Measurements from ENCODE around the gene CXCL16. TPM values are rescaled to one million over a fixed set of nuclear protein-coding genes. Genes with fewer than 3 reads are reported as not detected.
"Not testable (repeated sequence)": the region's sequence is repeated elsewhere in the genome, so short reads cannot be mapped to it uniquely, and the experiment has no call there.

The CXCL16 gene
- polyA plus RNA-seq, 4 donors, result 7.6 to 14.1 (median 11.9) TPM

GRCh38 chr17:4703330-4703691, 36.4 kb downstream of the CXCL16 start:
- no peak for DNase-seq (ENCODE audit: low read depth in 4 of 4, low spot score in 3 of 4)

GRCh38 chr17:4701116-4701515, 38.6 kb downstream of the CXCL16 start:
- no peak for DNase-seq (ENCODE audit: low read depth in 4 of 4, low spot score in 3 of 4)

GRCh38 chr17:4699401-4700056, 40.2 kb downstream of the CXCL16 start:
- not testable (repeated sequence) for DNase-seq (ENCODE audit: low read depth in 4 of 4, low spot score in 3 of 4)

- DNase-seq (ENCODE audit: low read depth in 4 of 4, low spot score in 3 of 4), result no peak
Measured at GRCh38 chr17:4696437-4696805, 43.3 kb downstream of the CXCL16 start.

- no peak for DNase-seq (ENCODE audit: low read depth in 4 of 4, low spot score in 3 of 4)
Measured at GRCh38 chr17:4693416-4693815, 46.3 kb downstream of the CXCL16 start.

GRCh38 chr17:4691686-4692085, 48.0 kb downstream of the CXCL16 start:
- no peak for DNase-seq (ENCODE audit: low read depth in 4 of 4, low spot score in 3 of 4)

- no peak for DNase-seq (ENCODE audit: low read depth in 4 of 4, low spot score in 3 of 4)
Measured at GRCh38 chr17:4690745-4691144, 49.0 kb downstream of the CXCL16 start.

- DNase-seq (ENCODE audit: low read depth in 4 of 4, low spot score in 3 of 4), result not testable (repeated sequence)
Measured at GRCh38 chr17:4689872-4690271, 49.9 kb downstream of the CXCL16 start.

- not testable (repeated sequence) for DNase-seq (ENCODE audit: low read depth in 4 of 4, low spot score in 3 of 4)
Measured at GRCh38 chr17:4683739-4684138, 56.0 kb downstream of the CXCL16 start.

Other genes starting within 250 kb of the CXCL16 start
- gene SPNS2, start 241.0 kb downstream of the CXCL16 start, polyA plus RNA-seq (ENCODE audit: insufficient read length in 4 of 4), result 10 to 100 TPM in 3 of 4 donors, 1 to 10 TPM in 1; 3.1 to 57.6 (median 30.3) TPM
- 10 to 100 TPM; 32.5 to 50.1 (median 36.3) TPM for gene MYBBP1A, start 184.5 kb downstream of the CXCL16 start, polyA plus RNA-seq (ENCODE audit: insufficient read length in 4 of 4)
- gene GGT6, start 179.4 kb downstream of the CXCL16 start, polyA plus RNA-seq (ENCODE audit: insufficient read length in 4 of 4), result 10 to 100 TPM in 1 of 4 donors, 1 to 10 TPM in 2, under 1 TPM in 1; 0.19 to 11.3 (median 7.6) TPM
- gene SMTNL2, start 155.4 kb downstream of the CXCL16 start, polyA plus RNA-seq (ENCODE audit: insufficient read length in 4 of 4), result 10 to 100 TPM in 3 of 4 donors, 1 to 10 TPM in 1; 1.7 to 67.3 (median 52.0) TPM
- gene ALOX15, start 98.2 kb downstream of the CXCL16 start, polyA plus RNA-seq (ENCODE audit: insufficient read length in 4 of 4), result under 1 TPM; 0.50 to 0.75 (median 0.63) TPM
- gene PELP1, start 35.8 kb downstream of the CXCL16 start, polyA plus RNA-seq (ENCODE audit: insufficient read length in 4 of 4), result 10 to 100 TPM; 36.2 to 56.5 (median 45.0) TPM
- gene ARRB2, start 29.3 kb downstream of the CXCL16 start, polyA plus RNA-seq (ENCODE audit: insufficient read length in 4 of 4), result 10 to 100 TPM; 27.9 to 42.1 (median 33.2) TPM
- gene MED11, start 8.5 kb downstream of the CXCL16 start, polyA plus RNA-seq (ENCODE audit: insufficient read length in 4 of 4), result 10 to 100 TPM; 14.6 to 26.5 (median 22.5) TPM
- gene ZMYND15, start 95 bp downstream of the CXCL16 start, polyA plus RNA-seq (ENCODE audit: insufficient read length in 4 of 4), result under 1 TPM; 0.37 to 0.85 (median 0.58) TPM
- gene TM4SF5, start 32.0 kb upstream of the CXCL16 start, polyA plus RNA-seq (ENCODE audit: insufficient read length in 4 of 4), result 1 to 10 TPM in 2 of 4 donors, under 1 TPM in 2; 0.31 to 2.9 (median 1.5) TPM
- gene VMO1, start 46.4 kb upstream of the CXCL16 start, polyA plus RNA-seq (ENCODE audit: insufficient read length in 4 of 4), result 1 to 10 TPM in 1 of 4 donors, under 1 TPM in 3; 0.41 to 1.2 (median 0.59) TPM
- 1 to 10 TPM in 3 of 4 donors, under 1 TPM in 1; 0.90 to 9.4 (median 3.5) TPM for gene GLTPD2, start 49.0 kb upstream of the CXCL16 start, polyA plus RNA-seq (ENCODE audit: insufficient read length in 4 of 4)
- gene PSMB6, start 56.2 kb upstream of the CXCL16 start, polyA plus RNA-seq (ENCODE audit: insufficient read length in 4 of 4), result 100 to 1,000 TPM in 3 of 4 donors, 10 to 100 TPM in 1; 82.5 to 125 (median 120) TPM
- 10 to 100 TPM; 31.9 to 48.7 (median 41.6) TPM for gene PLD2, start 67.2 kb upstream of the CXCL16 start, polyA plus RNA-seq (ENCODE audit: insufficient read length in 4 of 4)
- gene MINK1, start 93.4 kb upstream of the CXCL16 start, polyA plus RNA-seq (ENCODE audit: insufficient read length in 4 of 4), result 10 to 100 TPM; 49.3 to 75.6 (median 59.3) TPM
- gene C17orf107, start 159.6 kb upstream of the CXCL16 start, polyA plus RNA-seq (ENCODE audit: insufficient read length in 4 of 4), result 1 to 10 TPM; 1.3 to 2.8 (median 1.9) TPM
- 1 to 10 TPM; 1.4 to 2.0 (median 1.7) TPM for gene CHRNE, start 163.2 kb upstream of the CXCL16 start, polyA plus RNA-seq (ENCODE audit: insufficient read length in 4 of 4)
- gene GP1BA, start 192.3 kb upstream of the CXCL16 start, polyA plus RNA-seq (ENCODE audit: insufficient read length in 4 of 4), result 1 to 10 TPM in 3 of 4 donors, under 1 TPM in 1; 0.83 to 3.4 (median 1.8) TPM
- gene SLC25A11, start 200.1 kb upstream of the CXCL16 start, polyA plus RNA-seq (ENCODE audit: insufficient read length in 4 of 4), result 10 to 100 TPM; 40.5 to 90.1 (median 72.7) TPM
- 100 to 1,000 TPM; 106 to 135 (median 129) TPM for gene RNF167, start 200.3 kb upstream of the CXCL16 start, polyA plus RNA-seq (ENCODE audit: insufficient read length in 4 of 4)
- 100 to 1,000 TPM; 274 to 467 (median 346) TPM for gene PFN1, start 208.6 kb upstream of the CXCL16 start, polyA plus RNA-seq (ENCODE audit: insufficient read length in 4 of 4)
- 10 to 100 TPM; 14.8 to 30.0 (median 18.8) TPM for gene ENO3, start 211.2 kb upstream of the CXCL16 start, polyA plus RNA-seq (ENCODE audit: insufficient read length in 4 of 4)
- 100 to 1,000 TPM in 1 of 4 donors, 10 to 100 TPM in 3; 86.4 to 100 (median 92.0) TPM for gene SPAG7, start 227.9 kb upstream of the CXCL16 start, polyA plus RNA-seq (ENCODE audit: insufficient read length in 4 of 4)
- gene CAMTA2, start 247.7 kb upstream of the CXCL16 start, polyA plus RNA-seq (ENCODE audit: insufficient read length in 4 of 4), result 10 to 100 TPM; 19.3 to 34.2 (median 26.6) TPM